ENCODE results near the gene ZNF512B.

- TF ChIP-seq POLR2AphosphoS5 (IDR thresholded peaks at IDR 0.05; ENCODE audit: low read depth, low read length) (no peak), POLR2A (IDR thresholded peaks at IDR 0.05; ENCODE audit: low read depth, low read length) (no peak), TAF1 (IDR thresholded peaks at IDR 0.05; ENCODE audit: borderline replicate concordance, low read depth, low read length) (no peak)
Observed at GRCh38 chr20:63934271-63935068, 35.3 kb downstream of the ZNF512B start.

Measured in GM12892 (cell line).